GM13976 (cell line): ENCODE results near the gene C17orf113.

Source experiments
- DNase-seq: peaks from one replicate; pipeline ENCODE4 v3.0.0; 2012; ENCODE audit warnings: low spot score
- CTCF ChIP-seq: IDR thresholded peaks from 2 replicates; pipeline ENCODE4 v1.5.1; 2012; ENCODE audit warnings: borderline replicate concordance, mild to moderate bottlenecking; ENCODE audit not compliant: insufficient read depth; ENCODE audit errors: extremely low read depth, missing control alignments, control extremely low read depth
- in situ Hi-C: fragments of 300-500 bp; cut with MboI; formaldehyde crosslinking; loops from one replicate; pipeline ENCODE4 v1.12.0; 2022; ENCODE audit warnings: low sequenced_read_pairs, mixed read lengths, inconsistent platforms; ENCODE audit not compliant: unreplicated experiment

Gene C17orf113

GRCh38 chr17:42071810-42072209 is 21.4 kb upstream of the C17orf113 start:
- no peak for DNase-seq
- in situ Hi-C loops = no loop called here
- TF ChIP-seq CTCF = no peak

GRCh38 chr17:42068979-42069378 is 18.6 kb upstream of the C17orf113 start:
- TF ChIP-seq CTCF = no peak
- in situ Hi-C loops = no loop called here
- no peak for DNase-seq

DNA sequence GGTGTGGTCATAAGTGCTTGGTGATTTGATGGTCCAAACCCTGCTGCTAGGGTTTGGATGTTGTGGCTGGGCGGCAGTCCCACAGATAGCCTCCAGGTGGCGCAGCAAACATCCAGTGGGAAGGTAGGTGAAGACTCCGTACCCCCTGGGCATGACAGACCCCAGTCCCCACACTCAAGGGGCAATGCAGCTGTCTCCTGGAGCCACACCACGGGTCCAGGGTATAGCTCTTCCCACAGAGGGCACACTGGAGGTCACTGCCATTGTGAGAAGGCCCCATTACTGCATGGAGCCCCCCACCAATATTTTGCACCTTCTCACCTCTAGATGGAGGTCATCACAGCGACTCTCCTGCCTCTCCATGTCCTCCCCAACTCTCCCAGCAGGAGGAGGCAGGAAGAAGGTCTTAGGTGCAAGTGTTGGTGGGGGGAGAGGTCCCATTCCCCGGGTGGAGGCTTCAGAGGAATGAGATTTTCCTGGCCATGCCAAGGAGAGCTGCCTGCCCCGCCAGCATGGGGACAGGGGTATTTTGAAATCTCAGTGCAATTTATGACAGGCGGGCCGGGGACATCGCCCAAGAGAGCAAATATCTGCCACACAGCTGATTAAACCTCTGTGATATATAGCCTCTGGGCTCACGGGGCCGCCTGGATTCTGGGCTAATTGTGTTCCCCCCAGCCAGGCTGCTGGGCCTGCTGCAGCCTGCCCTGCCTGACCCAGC is 17.1 kb upstream of the C17orf113 start:
- peak; percentile 79 for DNase-seq
- peak; percentile 88 for TF ChIP-seq CTCF
- in situ Hi-C loops = no loop called here

- no peak for TF ChIP-seq CTCF
- in situ Hi-C loops = no loop called here
- no peak for DNase-seq
Measured at GRCh38 chr17:42065201-42065600, 14.8 kb upstream of the C17orf113 start.

- DNase-seq = no peak
- in situ Hi-C loops = no loop called here
- no peak for TF ChIP-seq CTCF
Measured at GRCh38 chr17:42062681-42063080, 12.3 kb upstream of the C17orf113 start.

DNA sequence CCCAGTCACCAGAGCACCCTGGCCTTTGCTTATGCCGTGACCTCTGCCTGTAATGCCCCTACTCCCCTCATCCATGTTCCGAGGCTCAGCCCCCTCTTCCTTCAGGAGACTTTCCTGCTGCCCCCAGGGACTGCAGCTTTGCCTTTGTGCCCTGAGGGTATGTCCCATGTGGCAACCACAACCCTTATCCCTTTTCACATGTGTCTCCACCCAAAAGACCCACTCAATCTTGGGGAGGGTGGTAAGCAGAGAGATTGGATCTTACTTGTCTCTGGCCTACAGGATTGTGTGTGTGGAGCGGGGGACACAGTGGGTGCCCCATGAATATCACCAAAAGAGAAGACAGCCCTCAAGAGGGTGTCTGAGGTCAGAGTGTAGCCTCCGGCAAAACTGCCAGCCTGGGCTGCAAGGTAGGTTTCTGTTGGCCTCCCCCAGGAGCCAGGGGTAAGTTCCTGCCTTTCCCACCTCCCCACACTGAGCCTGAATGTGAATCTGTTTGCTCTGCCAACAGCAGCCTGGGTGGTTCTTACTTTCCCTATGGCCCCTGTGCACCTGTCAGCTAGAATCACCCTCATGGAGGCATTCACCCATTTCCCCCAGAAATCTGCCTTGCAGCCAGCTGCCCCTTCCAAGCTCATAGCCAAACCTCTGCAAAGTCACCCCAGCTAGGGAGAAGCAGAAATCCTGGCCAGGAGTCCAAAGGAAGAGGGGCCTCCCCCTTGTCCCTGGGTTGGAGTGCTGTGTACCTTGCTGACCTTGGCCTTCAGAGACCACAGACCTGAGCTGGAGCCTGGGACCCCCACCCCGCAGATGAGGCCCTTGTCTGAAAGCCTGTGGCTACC is 11.5 kb upstream of the C17orf113 start:
- no peak for TF ChIP-seq CTCF
- DNase-seq = no peak
- in situ Hi-C loops = no loop called here
